GM18870 (cell line): ENCODE results near the gene KCNJ2.

Experiments
- ATAC-seq: cut with Tn5 transposase; IDR thresholded peaks from one replicate; pipeline ENCODE4 v1.9.1; 2021; ENCODE audit warnings: moderate library complexity; ENCODE audit not compliant: unreplicated experiment

KCNJ2 gene

GRCh38 chr17:70158591-70158990, 10.7 kb upstream of the KCNJ2 start:
- ATAC-seq: no peak

GRCh38 chr17:70159980-70160379, 9.4 kb upstream of the KCNJ2 start:
- ATAC-seq: no peak

GRCh38 chr17:70161519-70161918, 7.8 kb upstream of the KCNJ2 start:
- ATAC-seq: no peak

GRCh38 chr17:70165383-70165782, 3.9 kb upstream of the KCNJ2 start:
- ATAC-seq: no peak

GRCh38 chr17:70166615-70167014, 2.7 kb upstream of the KCNJ2 start:
- ATAC-seq: no peak

GRCh38 chr17:70168044-70168976, 1.0 kb upstream of the KCNJ2 start:
- peak; percentile 23 for ATAC-seq

- no peak for ATAC-seq
These were observed 621 bp downstream of the KCNJ2 start for GRCh38 chr17:70169709-70170597.

- no peak for ATAC-seq
These were observed 1.8 kb downstream of the KCNJ2 start for GRCh38 chr17:70171159-70171558.

- no peak for ATAC-seq
These were observed 3.1 kb downstream of the KCNJ2 start for GRCh38 chr17:70172449-70172848.

- ATAC-seq: no peak
These were observed 3.6 kb downstream of the KCNJ2 start for GRCh38 chr17:70172923-70173322.

GRCh38 chr17:70173681-70174080, 4.3 kb downstream of the KCNJ2 start:
- ATAC-seq: no peak

- no peak for ATAC-seq
These were observed 12.0 kb downstream of the KCNJ2 start for GRCh38 chr17:70181376-70181775.

GRCh38 chr17:70181866-70182265, 12.5 kb downstream of the KCNJ2 start:
- ATAC-seq: no peak

- ATAC-seq: no peak
These were observed 14.2 kb downstream of the KCNJ2 start for GRCh38 chr17:70183508-70183907.

GRCh38 chr17:70184207-70184606, 14.9 kb downstream of the KCNJ2 start:
- no peak for ATAC-seq

- ATAC-seq: no peak
These were observed 15.4 kb downstream of the KCNJ2 start for GRCh38 chr17:70184770-70185169.

GRCh38 chr17:70185285-70185684, 16.0 kb downstream of the KCNJ2 start:
- no peak for ATAC-seq

GRCh38 chr17:70187383-70187782, 18.1 kb downstream of the KCNJ2 start:
- ATAC-seq: no peak

- no peak for ATAC-seq
These were observed 21.9 kb downstream of the KCNJ2 start for GRCh38 chr17:70190959-70191805.

GRCh38 chr17:70195091-70195490, 25.8 kb downstream of the KCNJ2 start:
- no peak for ATAC-seq

GRCh38 chr17:70201872-70202419, 32.6 kb downstream of the KCNJ2 start:
- ATAC-seq: no peak
